Activated CD4-positive, alpha-beta T cell treated with anti-CD3 and anti-CD28 coated beads, Interleukin-2, Interleukin-6, amounts not matched to agents 100 ng/mL and 50 ng/mL, durations not matched to agents 16 hours and 8 hours (primary cell): ENCODE measurements around the gene NEK7.
A peak's percentile ranks its signal among the peaks of the same experiment; 100 is the strongest.

Experiments used
- DNase-seq: peaks from one replicate; pipeline ENCODE4 v3.0.0-alpha.2; 2020

NEK7 gene

GRCh38 chr1:198147216-198147615, 9.6 kb upstream of the NEK7 start:
- DNase-seq: no peak

GRCh38 chr1:198150369-198150768, 6.4 kb upstream of the NEK7 start:
- no peak for DNase-seq

GRCh38 chr1:198151688-198152087, 5.1 kb upstream of the NEK7 start:
- DNase-seq: no peak

- no peak for DNase-seq
Observed at GRCh38 chr1:198153103-198153502, 3.7 kb upstream of the NEK7 start.

GRCh38 chr1:198153804-198154203, 3.0 kb upstream of the NEK7 start:
- no peak for DNase-seq

GRCh38 chr1:198155253-198155652, 1.5 kb upstream of the NEK7 start:
- DNase-seq: no peak

- peak; percentile 84 for DNase-seq
Observed at GRCh38 chr1:198156111-198156744, 570 bp upstream of the NEK7 start.

- DNase-seq: peak; percentile 89
Observed at GRCh38 chr1:198157241-198157846, 546 bp downstream of the NEK7 start.

- DNase-seq: peak; percentile 53
Observed at GRCh38 chr1:198157847-198158725, 1.3 kb downstream of the NEK7 start.

GRCh38 chr1:198158735-198159589, 2.2 kb downstream of the NEK7 start:
- DNase-seq: peak; percentile 93

- no peak for DNase-seq
Observed at GRCh38 chr1:198160222-198160621, 3.4 kb downstream of the NEK7 start.

- no peak for DNase-seq
Observed at GRCh38 chr1:198160946-198161614, 4.3 kb downstream of the NEK7 start.

- no peak for DNase-seq
Observed at GRCh38 chr1:198161718-198162090, 4.9 kb downstream of the NEK7 start.

- DNase-seq: no peak
Observed at GRCh38 chr1:198162091-198162767, 5.4 kb downstream of the NEK7 start.

- peak; percentile 52 for DNase-seq
Observed at GRCh38 chr1:198165927-198166647, 9.3 kb downstream of the NEK7 start.

GRCh38 chr1:198166900-198167299, 10.1 kb downstream of the NEK7 start:
- no peak for DNase-seq

- DNase-seq: peak; percentile 52
Observed at GRCh38 chr1:198167436-198167934, 10.7 kb downstream of the NEK7 start.

- DNase-seq: peak; percentile 41
Observed at GRCh38 chr1:198168227-198168626, 11.4 kb downstream of the NEK7 start.

- peak; percentile 41 for DNase-seq
Observed at GRCh38 chr1:198169672-198170071, 12.9 kb downstream of the NEK7 start.

- DNase-seq: no peak
Observed at GRCh38 chr1:198171667-198172540, 15.1 kb downstream of the NEK7 start.
